Transverse colon (tissue), 4 donors: ENCODE data around the gene ZNF821. TPM values are rescaled to one million over a fixed set of nuclear protein-coding genes. Genes with fewer than 3 reads are reported as not detected.

Experiments used
- DNase-seq: peaks from one replicate; pipeline ENCODE4 v3.0.0-alpha.2; 2019
- H3K27ac ChIP-seq, 4 donors: fragments of 200-600 bp; sonication (generic); 2 replicates each; pipeline ENCODE4 v1.5.1; 2016 to 2018; ENCODE audit warnings: inconsistent platforms in 4 of 4
- H3K27me3 ChIP-seq: fragments of 200-600 bp; sonication (generic); 2 replicates; pipeline ENCODE4 v1.5.1; 2017; ENCODE audit warnings: inconsistent platforms
- H3K36me3 ChIP-seq, 4 donors: fragments of 200-600 bp; sonication (generic); 2 replicates each; pipeline ENCODE4 v1.5.1; 2017 to 2019; ENCODE audit warnings: inconsistent platforms in 4 of 4
- H3K4me1 ChIP-seq, 4 donors: fragments of 200-600 bp; sonication (generic); 2 replicates each; pipeline ENCODE4 v1.5.1; 2017 to 2020; ENCODE audit warnings: inconsistent platforms in 4 of 4
- H3K4me3 ChIP-seq, 4 donors: fragments of 200-600 bp; sonication (generic); 1 replicate in 1 of 4; 2 replicates in 3 of 4; pipeline versions ENCODE4 v1.5.1 to v1.6.1; 2017 to 2019; ENCODE audit warnings: inconsistent platforms in 4 of 4
- H3K9me3 ChIP-seq, 2 donors: fragments of 200-600 bp; sonication (generic); 2 replicates each; pipeline ENCODE4 v1.5.1; 2017 to 2019; ENCODE audit warnings: inconsistent platforms in 2 of 2
- EP300 ChIP-seq: sonication (generic); formaldehyde crosslinking; IDR thresholded peaks from one replicate; pipeline ENCODE4 v1.6.1; 2017; ENCODE audit warnings: antibody characterized with exemption, low read depth
- POLR2A ChIP-seq: fragments of 450-650 bp; IDR thresholded peaks from one replicate; pipeline ENCODE4 v1.6.1; 2016; ENCODE audit warnings: antibody characterized with exemption, mild to moderate bottlenecking, moderate library complexity
- POLR2AphosphoS5 ChIP-seq, 3 donors: sonication (generic); formaldehyde crosslinking; IDR thresholded peaks; one replicate each; pipeline ENCODE4 v1.6.1; 2016; ENCODE audit warnings: antibody characterized with exemption in 3 of 3
- WGBS, 2 donors: methylation state at CpG; one replicate each; pipeline ENCODE4 v1.1.5; 2018; ENCODE audit warnings: low coverage in 1 of 2; 5-methylcytosine and 5-hydroxymethylcytosine counted together
- in situ Hi-C, 4 donors: fragments of 200-750 bp; cut with MboI; loops; one replicate each; pipeline versions ENCODE4 v1.15.0 to v1.15.1; 2017; ENCODE audit warnings: low sequenced_read_pairs in 3 of 4, low pct_ligation_motif_present in 1 of 4, low pct_unique_long_range_greater_than_20kb in 1 of 4
- intact Hi-C: fragments of 100-400 bp; cut with DNase I; formaldehyde crosslinking; loops from one replicate; pipeline ENCODE4 v1.15.1; 2023; ENCODE audit warnings: low total_unique reads
- total RNA-seq, 4 donors: library from RNA; depleted of rRNA; stranded (reverse); fragments of >200 nt; gene quantifications; one replicate each; pipeline ENCODE4 v1.1.0, GENCODE V29; 2016
- TF ChIP-seq, protein P1 (sequence below), 5 experiments: fragments of 200-600 bp in 3 of 5; fragments of 450-650 bp in 2 of 5; sonication (generic) in 3 of 5; IDR thresholded peaks; 1 replicate in 2 of 5; 2 replicates in 3 of 5; pipeline ENCODE4 v1.5.1; 2016 to 2017; ENCODE audit warnings: antibody characterized with exemption in 5 of 5, inconsistent platforms in 3 of 5, mild to moderate bottlenecking in 2 of 5, moderate library complexity in 1 of 5

The ZNF821 gene
- total RNA-seq, 4 donors from 2014 or later: 9.4 to 31.6 (median 13.6) TPM

GRCh38 chr16:71865173-71865863 lies 18.7 kb downstream of the ZNF821 start:
- DNase-seq: no peak
- Histone ChIP-seq H3K36me3 (peaks cover 0 to 15% (median 3%) of the 10 kb centered on the region in 4 donors), H3K27ac (no peak overlapping the region), H3K4me3 (no peak overlapping the region), H3K27me3 (no peaks in the 10 kb centered on the region), H3K4me1 (no peaks in the 10 kb centered on the region), H3K9me3 (no peaks in the 10 kb centered on the region)
- WGBS, 2 donors: 90 to 91% methylated on average over 7 of the region's 7 CpGs
- in situ Hi-C loops: no loop called here
- intact Hi-C loops: no loop called here
- TF ChIP-seq EP300 (no peak), POLR2A (no peak), POLR2AphosphoS5 (IDR thresholded peaks at IDR 0.05) (no peak)
- TF ChIP-seq, protein P1, sequence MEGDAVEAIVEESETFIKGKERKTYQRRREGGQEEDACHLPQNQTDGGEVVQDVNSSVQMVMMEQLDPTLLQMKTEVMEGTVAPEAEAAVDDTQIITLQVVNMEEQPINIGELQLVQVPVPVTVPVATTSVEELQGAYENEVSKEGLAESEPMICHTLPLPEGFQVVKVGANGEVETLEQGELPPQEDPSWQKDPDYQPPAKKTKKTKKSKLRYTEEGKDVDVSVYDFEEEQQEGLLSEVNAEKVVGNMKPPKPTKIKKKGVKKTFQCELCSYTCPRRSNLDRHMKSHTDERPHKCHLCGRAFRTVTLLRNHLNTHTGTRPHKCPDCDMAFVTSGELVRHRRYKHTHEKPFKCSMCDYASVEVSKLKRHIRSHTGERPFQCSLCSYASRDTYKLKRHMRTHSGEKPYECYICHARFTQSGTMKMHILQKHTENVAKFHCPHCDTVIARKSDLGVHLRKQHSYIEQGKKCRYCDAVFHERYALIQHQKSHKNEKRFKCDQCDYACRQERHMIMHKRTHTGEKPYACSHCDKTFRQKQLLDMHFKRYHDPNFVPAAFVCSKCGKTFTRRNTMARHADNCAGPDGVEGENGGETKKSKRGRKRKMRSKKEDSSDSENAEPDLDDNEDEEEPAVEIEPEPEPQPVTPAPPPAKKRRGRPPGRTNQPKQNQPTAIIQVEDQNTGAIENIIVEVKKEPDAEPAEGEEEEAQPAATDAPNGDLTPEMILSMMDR (IDR thresholded peaks at IDR 0.05): no peak

GRCh38 chr16:71863995-71864394 lies 20.0 kb downstream of the ZNF821 start:
- 92 to 100% methylated on average over 2 to 5 of the region's 5 CpGs for WGBS, 2 donors
- in situ Hi-C loops (no loop called here), intact Hi-C loops (no loop called here)
- Histone ChIP-seq H3K4me3 (no peak overlapping the region), H3K27me3 (no peaks in the 10 kb centered on the region), H3K36me3 (peaks cover 0 to 15% (median 5%) of the 10 kb centered on the region in 4 donors), H3K9me3 (no peaks in the 10 kb centered on the region), H3K27ac (no peak overlapping the region), H3K4me1 (peaks cover 0 to under 1% (median 0%) of the 10 kb centered on the region in 4 donors)
- TF ChIP-seq POLR2A (no peak), POLR2AphosphoS5 (IDR thresholded peaks at IDR 0.05) (no peak), EP300 (no peak)
- TF ChIP-seq, protein P1 (IDR thresholded peaks at IDR 0.05): no peak
- no peak for DNase-seq

GRCh38 chr16:71859762-71860521 lies 24.0 kb downstream of the ZNF821 start:
- Histone ChIP-seq H3K27ac (no peak overlapping the region), H3K9me3 (no peaks in the 10 kb centered on the region), H3K4me1 (peaks cover 0 to 6% (median 0%) of the 10 kb centered on the region in 4 donors), H3K36me3 (peaks cover 0 to 15% (median 5%) of the 10 kb centered on the region in 4 donors), H3K4me3 (no peak overlapping the region), H3K27me3 (no peaks in the 10 kb centered on the region)
- TF ChIP-seq, protein P1 (IDR thresholded peaks at IDR 0.05): no peak
- TF ChIP-seq POLR2A (no peak), EP300 (no peak), POLR2AphosphoS5 (IDR thresholded peaks at IDR 0.05) (no peak)
- DNase-seq: no peak
- in situ Hi-C loops: no loop called here
- intact Hi-C loops: no loop called here
- WGBS, 2 donors: 95% methylated on average over 32 of the region's 32 CpGs; no CpG with 5 or more reads in 1 of the 2 donors

GRCh38 chr16:71855937-71856662 lies 27.9 kb downstream of the ZNF821 start:
- H3K27me3 ChIP-seq: no peaks in the 10 kb centered on the region
- no peaks in the 10 kb centered on the region for H3K9me3 ChIP-seq
- no peak overlapping the region for H3K27ac ChIP-seq
- in situ Hi-C loops (no loop called here), intact Hi-C loops (no loop called here)
- H3K4me1 ChIP-seq: peaks cover 0 to 6% (median 0%) of the 10 kb centered on the region in 4 donors
- H3K4me3 ChIP-seq: no peak overlapping the region
- WGBS, 2 donors: 80 to 83% methylated on average over 1 to 5 of the region's 5 CpGs
- TF ChIP-seq POLR2AphosphoS5 (IDR thresholded peaks at IDR 0.05) (no peak), POLR2A (no peak)
- peaks cover 0 to 4% (median 0%) of the 10 kb centered on the region in 4 donors for H3K36me3 ChIP-seq
- no peak for DNase-seq
